T-helper 9 cell (primary cell): Measurements from ENCODE around the gene CDK14.

Experiments
- DNase-seq: peaks from one replicate; pipeline ENCODE4 v3.0.0-alpha.2; 2020

The CDK14 gene

GRCh38 chr7:90645784-90646183 lies 49.7 kb downstream of the CDK14 start:
- no peak for DNase-seq

- DNase-seq = no peak
Measured at GRCh38 chr7:90648107-90648506, 52.0 kb downstream of the CDK14 start.

- DNase-seq = no peak
Measured at GRCh38 chr7:90648834-90649233, 52.7 kb downstream of the CDK14 start.

- DNase-seq = no peak
Measured at GRCh38 chr7:90654718-90655427, 58.8 kb downstream of the CDK14 start.

GRCh38 chr7:90655566-90655965 lies 59.4 kb downstream of the CDK14 start:
- DNase-seq = no peak

- DNase-seq = no peak
Measured at GRCh38 chr7:90657481-90657880, 61.4 kb downstream of the CDK14 start.

GRCh38 chr7:90660100-90660499 lies 64.0 kb downstream of the CDK14 start:
- no peak for DNase-seq

- no peak for DNase-seq
Measured at GRCh38 chr7:90660819-90661218, 64.7 kb downstream of the CDK14 start.

- DNase-seq = no peak
Measured at GRCh38 chr7:90661290-90662151, 65.4 kb downstream of the CDK14 start.

- DNase-seq = no peak
Measured at GRCh38 chr7:90663176-90663575, 67.1 kb downstream of the CDK14 start.

GRCh38 chr7:90666186-90666585 lies 70.1 kb downstream of the CDK14 start:
- DNase-seq = no peak

- DNase-seq = no peak
Measured at GRCh38 chr7:90668992-90669391, 72.9 kb downstream of the CDK14 start.

- no peak for DNase-seq
Measured at GRCh38 chr7:90669492-90669891, 73.4 kb downstream of the CDK14 start.

- DNase-seq = no peak
Measured at GRCh38 chr7:90671571-90671970, 75.5 kb downstream of the CDK14 start.

GRCh38 chr7:90672210-90672609 lies 76.1 kb downstream of the CDK14 start:
- no peak for DNase-seq

- DNase-seq = no peak
Measured at GRCh38 chr7:90674625-90675024, 78.5 kb downstream of the CDK14 start.

GRCh38 chr7:90675982-90676381 lies 79.9 kb downstream of the CDK14 start:
- DNase-seq = no peak

GRCh38 chr7:90677486-90678404 lies 81.6 kb downstream of the CDK14 start:
- DNase-seq = no peak

GRCh38 chr7:90678986-90679385 lies 82.9 kb downstream of the CDK14 start:
- no peak for DNase-seq

GRCh38 chr7:90680484-90680883 lies 84.4 kb downstream of the CDK14 start:
- DNase-seq = no peak

- no peak for DNase-seq
Measured at GRCh38 chr7:90681336-90682022, 85.4 kb downstream of the CDK14 start.

GRCh38 chr7:90686146-90686545 lies 90.0 kb downstream of the CDK14 start:
- DNase-seq = no peak

- no peak for DNase-seq
Measured at GRCh38 chr7:90688810-90689209, 92.7 kb downstream of the CDK14 start.
